ENCODE results near the gene SYNPO2. TPM values are rescaled to one million over a fixed set of nuclear protein-coding genes. Genes with fewer than 3 reads are reported as not detected.

The SYNPO2 gene
- total and polyA plus RNA-seq, 2 of the 8 experiments (the other 6 are each of a cell fraction or from before 2014, with no cell fraction given), result 0.50 to 4.2 TPM

- Histone ChIP-seq H3K79me2 (ENCODE audit: control insufficient read depth in 1 of 2, insufficient read depth in 2 of 2, low read length in 2 of 2) (no peaks in the 10 kb centered on the region), H3K27ac (ENCODE audit: low read depth, low read length) (no peak overlapping the region), H3K9ac (replicated peaks in 1 of 4; ENCODE audit: extremely low read depth in 1 of 4, low read depth in 3 of 4, low read length in 3 of 4) (no peak overlapping the region), H4K20me1 (replicated peaks in 1 of 2; ENCODE audit: control insufficient read depth in 1 of 2, insufficient read depth in 2 of 2, low read length in 2 of 2) (no peaks in the 10 kb centered on the region), H3K18ac (ENCODE audit: extremely low read depth, low read length) (no peak overlapping the region), H3K36me3 (ENCODE audit: control insufficient read depth in 2 of 4, insufficient read depth in 4 of 4, low read length in 3 of 4) (no peaks in the 10 kb centered on the region), H4K8ac (ENCODE audit: extremely low read depth, insufficient read depth, low read length) (no peak overlapping the region), H3K14ac (ENCODE audit: insufficient read length) (no peak overlapping the region), H3K23ac (ENCODE audit: insufficient read length) (no peak overlapping the region), H3K4ac (replicated peaks; ENCODE audit: insufficient read length, low read depth, low read length) (no peak overlapping the region), H2BK5ac (ENCODE audit: low read depth, low read length) (no peak overlapping the region), H3K4me1 (replicated peaks in 1 of 4; ENCODE audit: control insufficient read depth in 3 of 4, insufficient read depth in 4 of 4, low read length in 3 of 4) (no peaks in the 10 kb centered on the region), H3K9me3 (ENCODE audit: insufficient read depth in 2 of 2, low read depth in 1 of 2, low read length in 1 of 2) (no peaks in the 10 kb centered on the region), H3K27me3 (replicated peaks in 1 of 4; ENCODE audit: control insufficient read depth in 3 of 4, extremely low read depth in 1 of 4, insufficient read depth in 3 of 4, low read length in 3 of 4) (no peaks in the 10 kb centered on the region), H2AFZ (ENCODE audit: low read length) (no peak overlapping the region), H3K4me2 (ENCODE audit: insufficient read depth in 1 of 2, low read depth in 2 of 2, low read length in 2 of 2) (no peak overlapping the region), H4K5ac (ENCODE audit: insufficient read length, low read depth, low read length) (no peak overlapping the region), H2BK15ac (ENCODE audit: low read length) (no peak overlapping the region), H2AK5ac (ENCODE audit: low read depth, low read length) (no peak overlapping the region), H4K91ac (replicated peaks; ENCODE audit: insufficient read length, low read length) (no peak overlapping the region), H3K79me1 (ENCODE audit: low read depth, low read length) (no peaks in the 10 kb centered on the region), H3K23me2 (ENCODE audit: low read depth, low read length) (no peaks in the 10 kb centered on the region), H2BK120ac (replicated peaks; ENCODE audit: low read depth, low read length) (no peak overlapping the region), H3K4me3 (ENCODE audit: extremely low read depth in 1 of 4, insufficient read depth in 2 of 4, low read depth in 3 of 4, low read length in 4 of 4) (no peak overlapping the region), H3K56ac (replicated peaks; ENCODE audit: insufficient read length, low read depth, low read length) (no peak overlapping the region), H2BK12ac (ENCODE audit: low read depth, low read length) (no peak overlapping the region), H2BK20ac (ENCODE audit: low read length) (no peak overlapping the region)
- CTCF ChIA-PET (ENCODE audit: partially characterized antibody), result interaction anchor here (0.8 to 1.3 kb wide), 2 partner anchors 65 to 124 kb away, joined by 3 to 4 read pairs; no protein-coding TSS in a partner anchor
- TF ChIP-seq GTF2F1 (IDR thresholded peaks at IDR 0.05; ENCODE audit: borderline replicate concordance, low read depth, low read length) (no peak), SIN3A (conservative IDR thresholded peaks at IDR 0.05 in 1 of 2, IDR thresholded peaks at IDR 0.05 in 1 of 2; ENCODE audit: low read depth in 1 of 2, low read length in 2 of 2) (no peak), CBX5 (IDR thresholded peaks at IDR 0.05; ENCODE audit: low read depth, low read length) (no peak), SP2 (IDR thresholded peaks at IDR 0.05; ENCODE audit: low read length) (no peak), SUZ12 (IDR thresholded peaks at IDR 0.05; ENCODE audit: low read length) (no peak), SP1 (IDR thresholded peaks at IDR 0.05; ENCODE audit: low read depth, low read length) (no peak), TAF7 (optimal IDR thresholded peaks at IDR 0.05; ENCODE audit: borderline replicate concordance, low read depth, low read length) (no peak), NANOG (IDR thresholded peaks at IDR 0.05; ENCODE audit: insufficient read depth, low read depth, low read length, poor library complexity, severe bottlenecking) (no peak), CTBP2 (IDR thresholded peaks at IDR 0.05; ENCODE audit: borderline replicate concordance, insufficient read depth, insufficient read length, low read length) (no peak), EGR1 (IDR thresholded peaks at IDR 0.05; ENCODE audit: borderline replicate concordance, low read depth, low read length) (no peak), RNF2 (IDR thresholded peaks at IDR 0.05; ENCODE audit: borderline replicate concordance, low read depth, low read length, missing control alignments, poor library complexity, severe bottlenecking) (no peak), BRCA1 (IDR thresholded peaks at IDR 0.05; ENCODE audit: low read depth, low read length) (no peak), KDM1A (IDR thresholded peaks at IDR 0.05; ENCODE audit: borderline replicate concordance, low read length) (no peak), RXRA (IDR thresholded peaks at IDR 0.05; ENCODE audit: insufficient read depth, low read depth, low read length) (no peak)
- POLR2A ChIA-PET (ENCODE audit: partially characterized antibody), result no interaction called here
- FAIRE-seq (no peak), DNase-seq (ENCODE audit: low read depth in 1 of 2, low spot score in 2 of 2) (no peak)
- 86% methylated on average over 1 of the region's 1 CpG; no CpG with 5 or more reads in 1 of the 2 experiments for WGBS, 2 experiments (ENCODE audit: extremely low coverage in 1 of 2, insufficient coverage in 1 of 2, insufficient read length in 1 of 2, insufficient replicate concordance in 2 of 2, low coverage in 1 of 2, low lambda C conversion rate in 2 of 2, missing lambda C conversion rate in 1 of 2)
Measured at GRCh38 chr4:119105605-119106004, 217.0 kb downstream of the SYNPO2 start.

All from H1 (cell line).